GM19025 (cell line): ENCODE measurements around the gene GAREM1.

Experiments
- ATAC-seq: cut with Tn5 transposase; IDR thresholded peaks from one replicate; pipeline ENCODE4 v1.9.1; 2021; ENCODE audit warnings: mild to moderate bottlenecking, low read depth, moderate library complexity; ENCODE audit not compliant: unreplicated experiment

Gene GAREM1

GRCh38 chr18:32427084-32427900 is 43.4 kb downstream of the GAREM1 start:
- no peak for ATAC-seq

DNA sequence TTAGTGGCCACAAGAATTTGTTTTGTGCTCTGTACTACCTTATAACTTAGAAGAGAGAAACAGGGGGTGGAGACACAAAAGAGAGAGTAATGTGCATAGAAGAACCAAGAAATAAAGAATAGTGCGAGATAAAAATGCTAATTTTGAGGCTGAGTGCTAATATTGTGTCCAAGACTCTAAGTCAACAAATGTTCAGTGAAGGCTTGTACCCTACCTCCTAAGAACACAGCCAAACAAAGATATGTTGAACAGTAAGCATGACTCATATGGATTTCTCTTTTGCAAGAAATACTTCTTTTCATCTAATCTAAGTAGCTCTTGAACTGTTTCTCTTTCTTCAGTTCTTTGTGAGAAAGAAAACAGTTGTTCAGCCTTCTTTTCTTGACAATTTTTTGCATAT is 45.2 kb downstream of the GAREM1 start:
- ATAC-seq, result no peak

DNA sequence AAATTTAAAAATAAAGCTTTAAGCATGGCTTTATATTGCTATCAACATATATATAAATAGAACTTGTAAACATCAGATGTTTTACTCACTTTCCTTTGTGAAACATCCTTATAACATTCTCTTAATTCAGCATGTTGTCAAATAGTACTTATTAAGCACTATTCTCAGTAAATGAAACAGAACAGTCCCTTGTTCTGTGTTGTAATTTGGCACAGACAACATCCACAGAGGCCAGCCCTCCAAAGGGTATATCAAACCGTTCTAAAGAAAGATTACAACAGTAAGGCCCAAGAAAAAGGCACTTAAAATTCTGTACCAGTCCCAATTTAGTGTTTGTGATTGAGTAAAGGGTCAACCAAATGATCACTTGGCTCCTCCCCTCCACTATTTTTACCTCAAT is 46.0 kb downstream of the GAREM1 start:
- ATAC-seq, result no peak

DNA sequence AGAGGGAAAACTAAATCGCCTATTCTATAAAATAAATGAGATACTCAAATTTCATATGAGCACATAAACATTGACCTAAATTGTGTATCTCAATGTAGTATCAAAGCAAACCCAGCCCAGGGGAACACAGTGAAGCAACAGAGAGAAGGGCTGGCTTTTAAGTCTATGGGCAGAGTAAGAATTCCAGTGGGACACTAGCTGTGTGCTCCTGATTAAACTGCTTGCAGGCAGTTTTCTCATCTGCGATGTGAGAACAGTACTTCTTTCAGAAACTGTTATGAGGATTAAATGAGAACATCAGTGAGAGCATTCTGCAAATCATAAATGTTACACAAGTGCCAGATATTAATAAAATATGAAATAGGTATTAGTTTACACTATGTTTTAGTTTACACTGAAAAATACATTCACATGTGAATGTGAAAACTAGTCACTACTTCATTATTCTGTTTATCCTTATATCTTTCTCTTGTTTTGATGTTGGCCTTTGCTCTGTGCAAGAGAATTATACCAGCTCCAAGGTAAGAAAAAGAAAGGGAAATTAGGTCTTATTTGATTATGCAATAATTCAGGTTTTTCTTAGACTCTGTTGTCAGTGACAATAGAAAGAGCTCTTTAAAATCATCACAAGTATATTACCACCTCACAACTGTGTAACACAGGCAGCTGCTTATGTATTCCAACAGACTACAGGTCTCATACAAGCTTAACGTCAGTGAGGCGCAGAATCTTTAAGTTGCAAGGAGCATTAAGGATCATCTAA is 47.5 kb downstream of the GAREM1 start:
- ATAC-seq, result no peak

DNA sequence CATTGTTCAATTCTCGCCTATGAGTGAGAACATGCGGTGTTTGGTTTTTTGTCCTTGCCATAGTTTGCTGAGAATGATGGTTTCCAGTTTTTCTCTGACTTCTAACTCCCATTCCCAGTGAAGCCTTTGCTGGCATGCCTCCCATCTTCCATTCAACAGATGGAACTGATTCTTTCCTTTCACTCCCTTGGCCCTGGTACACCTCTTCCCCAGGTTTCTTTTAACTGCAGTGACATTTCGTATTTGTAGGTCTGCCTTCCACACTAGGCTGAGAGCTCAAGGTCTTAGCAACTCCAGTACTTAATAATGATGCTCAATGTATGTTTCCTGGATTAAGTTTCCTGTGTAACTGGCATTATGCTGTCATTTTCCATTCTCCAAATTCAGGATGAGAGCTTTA is 48.5 kb downstream of the GAREM1 start:
- no peak for ATAC-seq

GRCh38 chr18:32420084-32420750 is 50.5 kb downstream of the GAREM1 start:
- no peak for ATAC-seq

- no peak for ATAC-seq
Measured at GRCh38 chr18:32418148-32418547, 52.5 kb downstream of the GAREM1 start.

- ATAC-seq, result no peak
Measured at GRCh38 chr18:32405588-32405987, 65.1 kb downstream of the GAREM1 start.

DNA sequence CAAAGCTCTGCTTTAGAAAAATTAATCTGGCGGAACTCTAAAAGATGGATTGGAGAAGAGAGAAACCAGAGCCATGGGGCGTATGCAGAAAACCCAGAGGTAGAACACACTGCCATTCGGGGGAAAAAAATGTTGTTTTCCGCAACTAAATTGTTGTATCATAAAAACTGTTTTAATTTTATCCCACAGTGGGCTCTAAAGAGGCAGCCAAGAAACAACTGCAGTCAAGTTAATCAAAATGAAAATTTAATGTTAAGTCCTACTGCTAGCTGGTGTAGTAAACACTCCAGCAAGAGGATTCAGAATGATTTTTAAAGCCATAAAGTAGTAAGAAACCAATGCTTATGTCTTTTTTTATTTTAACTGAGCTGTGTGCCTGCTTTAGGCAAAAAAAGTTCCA is 69.1 kb downstream of the GAREM1 start:
- ATAC-seq, result no peak

DNA sequence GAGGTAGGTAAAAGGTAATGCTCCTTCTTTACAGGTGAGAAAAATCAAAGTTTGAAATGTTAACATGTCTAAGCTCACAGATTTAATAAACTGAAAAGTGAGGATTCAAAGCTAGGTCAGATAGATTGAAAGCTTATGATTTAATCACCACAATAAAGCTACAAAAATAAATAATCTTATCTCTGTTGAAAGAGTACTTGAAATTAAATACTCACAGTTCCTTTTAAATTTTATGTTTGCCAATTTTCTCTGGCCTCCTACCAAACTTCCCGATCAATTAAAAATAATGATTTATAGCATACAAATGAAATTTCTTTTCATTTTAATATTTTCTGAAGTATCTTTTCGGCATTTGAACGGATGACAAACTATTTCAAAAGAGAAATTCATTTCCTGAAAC is 77.3 kb downstream of the GAREM1 start:
- ATAC-seq, result no peak

DNA sequence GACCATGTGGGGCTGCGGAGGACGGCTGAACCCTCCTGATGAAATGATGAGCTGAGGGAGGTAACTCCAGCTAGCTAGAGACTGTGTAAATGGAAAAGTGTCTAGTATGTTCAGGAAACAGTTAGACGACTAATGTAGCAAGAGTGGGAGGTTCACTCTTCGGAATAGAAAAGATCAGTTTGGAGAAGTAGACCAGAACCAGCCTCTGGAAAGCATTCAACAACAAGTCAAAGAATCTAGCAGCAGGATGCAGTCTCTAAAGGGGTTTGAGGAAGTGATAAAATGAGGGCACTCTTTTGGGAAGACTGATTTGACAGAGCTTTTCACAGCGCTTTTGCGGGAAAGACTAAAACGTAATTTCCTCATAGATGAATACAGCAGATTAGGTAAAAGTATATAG is 79.6 kb downstream of the GAREM1 start:
- ATAC-seq, result no peak

GRCh38 chr18:32389858-32390257 is 80.8 kb downstream of the GAREM1 start:
- ATAC-seq, result no peak

DNA sequence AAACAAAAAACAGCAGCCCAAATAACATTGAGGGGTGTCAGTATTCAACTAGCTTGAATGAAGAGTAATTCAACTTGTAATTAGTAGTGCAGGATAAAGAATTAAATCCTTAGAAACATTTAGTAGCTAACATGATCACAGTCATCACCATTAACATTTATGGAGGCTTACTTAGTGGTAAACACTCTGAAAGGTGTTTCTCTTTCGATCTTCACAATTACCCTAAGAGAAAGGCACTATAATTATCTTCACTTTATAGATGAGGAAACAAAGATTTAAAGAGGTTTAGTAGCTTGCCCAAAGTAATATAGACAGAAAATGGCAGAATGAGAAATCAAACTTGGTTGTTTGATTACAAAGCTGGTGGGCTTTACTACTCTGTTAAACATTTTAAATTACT is 81.5 kb downstream of the GAREM1 start:
- no peak for ATAC-seq

GRCh38 chr18:32386471-32386870 is 84.2 kb downstream of the GAREM1 start:
- ATAC-seq, result no peak

GRCh38 chr18:32383050-32383819 is 87.4 kb downstream of the GAREM1 start:
- ATAC-seq, result no peak

DNA sequence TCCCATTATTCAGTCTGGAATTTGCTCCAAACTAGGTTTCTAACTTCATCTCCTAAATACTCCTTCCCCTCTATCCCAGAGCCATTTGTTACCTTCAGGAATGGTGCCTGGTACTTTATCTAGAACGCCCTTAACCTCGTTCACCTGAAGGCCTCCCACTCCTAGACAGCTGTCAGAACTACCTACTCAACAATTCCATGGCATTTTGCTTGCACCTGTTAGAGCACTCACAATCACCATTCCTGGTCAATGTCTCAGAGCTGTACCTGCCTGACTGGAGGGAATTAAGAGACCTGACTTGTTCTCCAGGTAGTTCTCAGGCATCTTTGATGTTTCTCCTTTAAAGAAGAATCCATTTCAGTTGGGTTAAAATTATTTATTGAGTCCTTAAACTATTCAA is 88.9 kb downstream of the GAREM1 start:
- ATAC-seq, result no peak

DNA sequence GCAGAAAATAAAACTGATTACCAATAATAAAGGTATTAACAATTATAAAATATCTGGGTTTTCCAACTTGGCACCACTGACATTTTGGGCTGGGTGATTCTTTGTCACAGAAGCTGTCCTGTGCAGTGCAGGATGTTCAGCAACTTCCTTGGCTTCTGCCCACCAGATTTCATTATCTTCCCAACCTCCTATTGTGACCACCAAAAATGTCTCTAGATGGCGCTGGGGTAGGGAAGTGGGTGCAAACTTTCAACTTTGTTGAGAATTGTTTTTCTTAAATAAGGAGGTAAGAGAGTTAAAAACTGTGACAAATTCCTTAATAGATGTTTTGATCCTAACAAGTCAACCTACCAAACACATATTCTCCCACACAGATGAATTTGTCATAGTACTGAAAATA is 90.1 kb downstream of the GAREM1 start:
- ATAC-seq, result no peak

DNA sequence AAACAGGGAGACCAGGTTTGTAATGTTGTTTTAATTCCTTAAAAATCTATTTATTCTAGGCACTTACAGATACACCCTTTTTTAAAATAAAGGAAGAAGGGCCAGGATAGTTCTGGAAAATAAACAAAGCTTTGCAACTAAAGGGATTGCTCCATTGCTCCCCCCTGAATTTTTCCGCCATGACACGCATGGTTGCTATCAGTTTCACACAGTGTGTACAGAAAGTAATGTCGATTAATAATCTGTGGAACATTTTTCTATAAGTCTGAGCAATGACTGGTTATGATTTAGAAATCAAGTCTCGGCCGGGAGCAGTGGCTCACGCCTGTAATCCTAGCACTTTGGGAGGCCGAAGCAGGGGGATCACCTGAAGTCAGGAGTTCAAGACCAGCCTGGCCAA is 90.8 kb downstream of the GAREM1 start:
- no peak for ATAC-seq

- ATAC-seq, result no peak
Measured at GRCh38 chr18:32378705-32379104, 92.0 kb downstream of the GAREM1 start.

- no peak for ATAC-seq
Measured at GRCh38 chr18:32373995-32374394, 96.7 kb downstream of the GAREM1 start.

GRCh38 chr18:32373505-32373904 is 97.2 kb downstream of the GAREM1 start:
- no peak for ATAC-seq
